ENCODE measurements around the gene UVSSA. TPM values are rescaled to one million over a fixed set of nuclear protein-coding genes. Genes with fewer than 3 reads are reported as not detected.

UVSSA gene
- total and polyA plus RNA-seq, 2 donors (not counting 1 experiment from before 2014, with no cell fraction given) = 34.6 to 40.5 TPM

DNA sequence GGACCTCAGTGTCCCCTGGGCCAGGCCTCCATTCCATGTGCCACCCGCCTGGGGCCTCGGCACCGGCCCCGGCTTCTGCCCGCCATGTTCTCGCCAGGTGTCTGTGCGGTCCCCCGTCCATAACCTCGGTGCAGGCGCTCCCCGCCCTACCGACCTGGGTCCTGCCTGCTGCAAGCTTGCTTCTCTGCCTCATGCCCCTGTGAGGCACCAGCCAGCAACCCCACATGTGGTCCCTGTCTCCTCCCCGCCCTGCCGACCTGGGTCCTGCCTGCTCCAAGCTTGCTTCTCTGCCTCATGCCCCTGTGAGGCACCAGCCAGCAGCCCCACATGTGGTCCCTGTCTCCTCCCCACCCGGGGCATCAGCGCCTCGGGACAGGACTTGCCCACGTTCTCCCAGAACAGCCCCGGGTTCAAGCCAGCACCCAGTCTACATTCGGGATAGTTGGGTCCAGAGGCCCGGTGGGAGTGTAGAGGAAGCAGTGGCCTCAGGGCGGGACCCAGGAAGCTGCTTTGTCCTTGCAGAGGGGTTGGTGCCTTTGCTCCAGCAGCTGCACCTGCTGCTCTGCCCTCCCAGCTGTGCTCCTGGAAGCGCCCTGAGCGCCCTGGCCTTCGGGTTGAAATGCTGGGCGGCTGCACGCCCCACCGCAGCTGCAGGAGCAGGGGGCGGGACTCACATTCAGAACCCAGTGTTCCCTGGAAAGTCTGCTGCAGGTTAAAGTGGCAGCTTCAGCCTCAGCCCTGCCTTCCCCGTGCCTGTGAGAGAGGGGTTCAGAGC, 20.1 kb upstream of the UVSSA start:
- H2AFZ ChIP-seq (ENCODE audit: insufficient read depth, low read depth, low read length, poor library complexity, severe bottlenecking) = no peak overlapping the region
- no peak overlapping the region for H3K27ac ChIP-seq (ENCODE audit: low read length in 2 of 2)
- ATAC-seq (ENCODE audit: low read depth) (no peak), DNase-seq (no peak)
- ChIA-PET CTCF (no interaction called here), POLR2A (no interaction called here)
- no peak overlapping the region for H3K4me3 ChIP-seq (ENCODE audit: control extremely low read depth in 1 of 5, extremely low read depth in 1 of 5, insufficient read depth in 1 of 5, low read depth in 2 of 5, low read length in 4 of 5)
- H3K4me1 ChIP-seq (ENCODE audit: control insufficient read depth in 2 of 2, insufficient read depth in 2 of 2, low read length in 2 of 2) = no peaks in the 10 kb centered on the region
- H3K4me2 ChIP-seq (replicated peaks; ENCODE audit: low read depth, low read length, poor library complexity, severe bottlenecking) = no peak overlapping the region
- intact Hi-C loops (cut with micrococcal nuclease) = no loop called here
- Mint-ChIP-seq H3K9me3 (ENCODE audit: insufficient read depth) (no peaks in the 10 kb centered on the region), H3K27ac (no peak overlapping the region), H3K4me1 (no peaks in the 10 kb centered on the region), H3K4me3 (no peak overlapping the region), H3K27me3 (no peaks in the 10 kb centered on the region)
- peaks cover 50% of the 10 kb centered on the region for H3K79me2 ChIP-seq (ENCODE audit: control insufficient read depth, insufficient read depth, low read length)
- no peaks in the 10 kb centered on the region for H3K27me3 ChIP-seq (replicated peaks in 1 of 4; ENCODE audit: control extremely low read depth in 1 of 4, control insufficient read depth in 3 of 4, insufficient read depth in 4 of 4, low read length in 3 of 4)
- H3K9ac ChIP-seq (ENCODE audit: low read length) = no peak overlapping the region
- no peaks in the 10 kb centered on the region for H3K9me3 ChIP-seq (ENCODE audit: control extremely low read depth in 1 of 3, control insufficient read depth in 2 of 3, insufficient read depth in 1 of 3, low read length in 2 of 3)
- TF ChIP-seq, protein P1, sequence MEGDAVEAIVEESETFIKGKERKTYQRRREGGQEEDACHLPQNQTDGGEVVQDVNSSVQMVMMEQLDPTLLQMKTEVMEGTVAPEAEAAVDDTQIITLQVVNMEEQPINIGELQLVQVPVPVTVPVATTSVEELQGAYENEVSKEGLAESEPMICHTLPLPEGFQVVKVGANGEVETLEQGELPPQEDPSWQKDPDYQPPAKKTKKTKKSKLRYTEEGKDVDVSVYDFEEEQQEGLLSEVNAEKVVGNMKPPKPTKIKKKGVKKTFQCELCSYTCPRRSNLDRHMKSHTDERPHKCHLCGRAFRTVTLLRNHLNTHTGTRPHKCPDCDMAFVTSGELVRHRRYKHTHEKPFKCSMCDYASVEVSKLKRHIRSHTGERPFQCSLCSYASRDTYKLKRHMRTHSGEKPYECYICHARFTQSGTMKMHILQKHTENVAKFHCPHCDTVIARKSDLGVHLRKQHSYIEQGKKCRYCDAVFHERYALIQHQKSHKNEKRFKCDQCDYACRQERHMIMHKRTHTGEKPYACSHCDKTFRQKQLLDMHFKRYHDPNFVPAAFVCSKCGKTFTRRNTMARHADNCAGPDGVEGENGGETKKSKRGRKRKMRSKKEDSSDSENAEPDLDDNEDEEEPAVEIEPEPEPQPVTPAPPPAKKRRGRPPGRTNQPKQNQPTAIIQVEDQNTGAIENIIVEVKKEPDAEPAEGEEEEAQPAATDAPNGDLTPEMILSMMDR (IDR thresholded peaks at IDR 0.05) = no peak
- no peak for TF ChIP-seq EZH2 (IDR thresholded peaks at IDR 0.05; ENCODE audit: borderline replicate concordance, insufficient read depth, low read depth, low read length, poor library complexity, severe bottlenecking)
- peaks cover 0 to 61% of the 10 kb centered on the region in 2 experiments for H3K36me3 ChIP-seq (replicated peaks in 1 of 2; ENCODE audit: control extremely low read depth in 1 of 2, control insufficient read depth in 1 of 2, extremely low read depth in 1 of 2, insufficient read depth in 2 of 2, low read length in 1 of 2)
- WGBS (ENCODE audit: insufficient coverage) = 96% methylated on average over 29 of the region's 30 CpGs
- H4K20me1 ChIP-seq (ENCODE audit: control insufficient read depth, insufficient read depth, low read length, poor library complexity, severe bottlenecking) = peaks cover 57% of the 10 kb centered on the region

- Histone ChIP-seq H3K27me3 (replicated peaks in 1 of 4; ENCODE audit: control extremely low read depth in 1 of 4, control insufficient read depth in 3 of 4, insufficient read depth in 4 of 4, low read length in 3 of 4) (no peaks in the 10 kb centered on the region), H3K27ac (ENCODE audit: low read length in 2 of 2) (no peak overlapping the region), H3K4me2 (replicated peaks; ENCODE audit: low read depth, low read length, poor library complexity, severe bottlenecking) (no peak overlapping the region), H3K9me3 (ENCODE audit: control extremely low read depth in 1 of 3, control insufficient read depth in 2 of 3, insufficient read depth in 1 of 3, low read length in 2 of 3) (no peaks in the 10 kb centered on the region), H3K4me1 (ENCODE audit: control insufficient read depth in 2 of 2, insufficient read depth in 2 of 2, low read length in 2 of 2) (no peaks in the 10 kb centered on the region), H3K4me3 (ENCODE audit: control extremely low read depth in 1 of 5, extremely low read depth in 1 of 5, insufficient read depth in 1 of 5, low read depth in 2 of 5, low read length in 4 of 5) (no peak overlapping the region), H3K9ac (ENCODE audit: low read length) (no peak overlapping the region), H2AFZ (ENCODE audit: insufficient read depth, low read depth, low read length, poor library complexity, severe bottlenecking) (no peak overlapping the region), H3K36me3 (replicated peaks in 1 of 2; ENCODE audit: control extremely low read depth in 1 of 2, control insufficient read depth in 1 of 2, extremely low read depth in 1 of 2, insufficient read depth in 2 of 2, low read length in 1 of 2) (peaks cover 0 to 62% of the 10 kb centered on the region in 2 experiments), H3K79me2 (ENCODE audit: control insufficient read depth, insufficient read depth, low read length) (peaks cover 42% of the 10 kb centered on the region), H4K20me1 (ENCODE audit: control insufficient read depth, insufficient read depth, low read length, poor library complexity, severe bottlenecking) (peaks cover 54% of the 10 kb centered on the region)
- no peak for ATAC-seq (ENCODE audit: low read depth)
- H3K27me3 Mint-ChIP-seq = no peaks in the 10 kb centered on the region
- intact Hi-C loops (cut with micrococcal nuclease) = no loop called here
- no peak overlapping the region for H3K4me3 Mint-ChIP-seq
- H3K9me3 Mint-ChIP-seq (ENCODE audit: insufficient read depth) = no peaks in the 10 kb centered on the region
- no peaks in the 10 kb centered on the region for H3K4me1 Mint-ChIP-seq
- CTCF ChIA-PET = no interaction called here
- H3K27ac Mint-ChIP-seq = no peak overlapping the region
- WGBS (ENCODE audit: insufficient coverage) = 96% methylated on average over 33 of the region's 33 CpGs
- no peak for DNase-seq
- TF ChIP-seq, protein P1 (IDR thresholded peaks at IDR 0.05) = no peak
- no peak for TF ChIP-seq EZH2 (IDR thresholded peaks at IDR 0.05; ENCODE audit: borderline replicate concordance, insufficient read depth, low read depth, low read length, poor library complexity, severe bottlenecking)
- POLR2A ChIA-PET = no interaction called here
Observed at GRCh38 chr4:1327526-1328266, 19.3 kb upstream of the UVSSA start.

Measured in B cell (primary cell).